GM18868 (cell line): ENCODE measurements around the gene PDPK1.

ENCODE experiments used
- ATAC-seq: cut with Tn5 transposase; IDR thresholded peaks from one replicate; pipeline ENCODE4 v1.9.1; 2021; ENCODE audit warnings: mild to moderate bottlenecking, moderate library complexity; ENCODE audit not compliant: unreplicated experiment

PDPK1 gene

DNA sequence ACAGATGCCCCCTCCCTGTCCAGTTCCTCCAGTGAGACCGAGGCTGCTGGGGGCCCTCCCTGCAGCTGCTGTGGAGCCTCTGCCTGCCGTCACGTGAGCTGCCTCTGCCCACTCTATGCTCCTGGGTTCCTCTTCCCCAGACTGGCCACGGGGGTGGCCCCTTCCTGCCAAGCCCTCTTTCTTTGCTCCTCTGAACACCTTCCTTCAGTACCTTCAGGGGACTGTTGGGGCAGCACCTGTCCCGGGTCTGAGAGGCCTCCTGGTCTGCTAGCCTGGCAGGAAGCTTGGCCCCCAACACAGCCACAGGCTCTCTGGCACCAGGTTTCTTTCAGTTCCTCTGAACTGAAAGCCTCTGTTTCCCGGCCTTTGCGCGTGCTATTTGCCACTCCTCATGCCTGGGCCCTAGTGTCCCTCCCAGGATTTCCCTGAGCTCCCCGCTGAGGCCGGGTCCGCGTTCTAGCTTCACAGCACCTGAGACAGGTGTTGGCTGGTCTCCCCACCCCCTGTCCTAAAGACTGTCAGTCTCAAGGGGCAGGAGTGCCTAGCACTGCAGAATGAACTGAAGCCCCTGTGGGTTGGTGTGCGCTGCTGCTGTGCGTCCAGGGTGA is 30.7 kb upstream of the PDPK1 start:
- peak; percentile 59 for ATAC-seq

DNA sequence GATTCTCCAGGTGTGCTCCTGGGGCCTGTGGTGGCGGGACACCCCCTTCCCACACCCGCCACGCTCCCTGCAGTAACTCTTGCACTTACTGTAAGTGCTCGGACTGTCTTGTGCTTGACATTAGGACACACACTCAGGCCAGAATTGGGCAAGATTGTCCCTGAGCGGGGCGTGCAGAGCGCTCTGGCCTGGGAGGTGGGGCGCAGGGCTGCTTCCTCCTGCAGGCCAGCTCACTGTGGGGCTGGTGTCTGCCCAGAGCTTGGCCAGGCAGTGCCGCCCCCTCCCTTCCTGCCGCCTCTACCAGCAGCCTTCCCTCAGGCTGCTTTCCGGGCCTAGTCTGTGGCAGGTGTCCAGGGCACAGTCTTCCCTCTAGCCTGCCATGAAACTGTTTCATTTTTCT is 30.2 kb upstream of the PDPK1 start:
- peak; percentile 16 for ATAC-seq

- no peak for ATAC-seq
Measured at GRCh38 chr16:2508722-2509400, 29.0 kb upstream of the PDPK1 start.

- no peak for ATAC-seq
Measured at GRCh38 chr16:2511128-2511800, 26.6 kb upstream of the PDPK1 start.

GRCh38 chr16:2511996-2512734 is 25.7 kb upstream of the PDPK1 start:
- ATAC-seq, result no peak

DNA sequence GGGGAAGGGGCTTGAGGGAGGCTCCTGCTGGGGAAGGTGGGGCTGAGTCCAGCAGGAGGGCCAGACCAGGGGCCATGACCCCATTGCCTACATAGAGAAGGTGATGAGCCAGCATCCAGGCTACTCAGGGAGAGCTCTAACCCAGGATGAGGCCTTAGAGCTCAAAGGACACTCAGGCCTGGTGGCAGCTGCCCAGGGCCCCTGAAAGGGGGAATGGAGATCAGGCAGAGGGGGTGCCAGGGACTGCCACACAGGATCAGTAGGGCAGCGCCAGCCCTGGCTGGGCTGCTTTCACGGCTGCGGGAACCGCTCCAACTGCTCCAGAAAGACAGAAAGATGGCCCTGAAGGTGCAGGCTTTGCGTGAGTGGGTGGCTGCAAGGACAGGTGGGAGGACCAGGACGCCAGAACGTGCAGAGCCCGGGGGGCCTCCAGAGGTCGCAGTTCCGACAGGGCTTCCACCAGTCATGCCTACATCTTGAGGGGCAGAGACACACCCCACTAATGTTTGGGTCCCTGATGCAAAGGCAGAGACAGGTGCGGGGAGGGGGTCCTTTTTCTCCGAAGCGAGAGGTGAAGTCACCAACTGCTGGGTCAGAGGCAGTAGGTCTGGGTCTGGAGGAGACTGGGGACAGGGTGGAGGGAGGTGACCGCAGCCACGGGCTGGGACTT is 25.0 kb upstream of the PDPK1 start:
- ATAC-seq, result peak; percentile 25

DNA sequence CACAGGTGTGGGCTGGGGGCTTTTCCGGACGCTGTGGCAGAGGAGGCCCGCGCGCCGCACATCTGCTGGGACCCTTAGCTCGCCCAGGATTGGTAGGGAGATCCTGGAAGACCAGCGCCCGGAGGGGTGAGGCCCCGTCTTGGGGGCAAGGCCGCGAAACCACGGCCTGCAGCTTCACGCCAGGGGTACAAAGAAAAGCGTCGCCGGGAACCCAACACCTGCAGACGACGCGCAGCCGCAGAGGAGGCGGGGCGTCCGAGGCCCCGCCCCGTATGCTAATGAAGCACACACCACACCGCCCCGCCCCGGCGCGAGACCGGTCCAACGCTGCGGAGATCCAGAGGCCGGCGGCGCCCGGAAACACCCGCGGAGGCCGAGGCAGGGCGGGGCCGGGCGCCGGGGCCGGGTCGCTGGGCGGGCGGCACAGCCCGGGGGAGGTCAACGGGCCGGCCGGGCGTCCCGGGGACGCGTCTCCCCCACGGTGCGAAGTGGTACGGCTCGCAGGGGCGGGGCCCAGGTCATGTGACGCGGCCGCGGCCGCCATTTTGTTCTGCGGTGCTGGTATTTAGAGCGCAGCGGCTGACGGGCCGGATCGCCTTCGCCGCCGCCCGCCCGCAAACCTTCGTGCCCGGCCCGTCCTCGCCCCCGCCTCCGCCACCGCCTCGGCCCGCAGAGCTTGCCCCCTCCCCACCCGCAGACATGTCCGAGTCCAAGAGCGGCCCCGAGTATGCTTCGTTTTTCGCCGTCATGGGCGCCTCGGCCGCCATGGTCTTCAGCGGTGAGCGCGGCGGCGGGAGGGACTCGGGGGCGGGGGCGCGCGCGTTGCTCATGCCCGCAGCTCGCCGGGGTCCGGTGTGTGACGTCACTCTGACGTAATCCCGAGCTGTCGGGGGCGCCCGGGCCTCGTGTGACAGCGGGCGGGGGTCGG is 24.2 kb upstream of the PDPK1 start, which contains the start of gene ATP6V0C:
Gene ATP6V0C (plus strand): TSS at position 548 of the 928 bp plus-strand sequence. CDS start 152 bp downstream, at position 700.
- ATAC-seq, result peak; percentile 72

DNA sequence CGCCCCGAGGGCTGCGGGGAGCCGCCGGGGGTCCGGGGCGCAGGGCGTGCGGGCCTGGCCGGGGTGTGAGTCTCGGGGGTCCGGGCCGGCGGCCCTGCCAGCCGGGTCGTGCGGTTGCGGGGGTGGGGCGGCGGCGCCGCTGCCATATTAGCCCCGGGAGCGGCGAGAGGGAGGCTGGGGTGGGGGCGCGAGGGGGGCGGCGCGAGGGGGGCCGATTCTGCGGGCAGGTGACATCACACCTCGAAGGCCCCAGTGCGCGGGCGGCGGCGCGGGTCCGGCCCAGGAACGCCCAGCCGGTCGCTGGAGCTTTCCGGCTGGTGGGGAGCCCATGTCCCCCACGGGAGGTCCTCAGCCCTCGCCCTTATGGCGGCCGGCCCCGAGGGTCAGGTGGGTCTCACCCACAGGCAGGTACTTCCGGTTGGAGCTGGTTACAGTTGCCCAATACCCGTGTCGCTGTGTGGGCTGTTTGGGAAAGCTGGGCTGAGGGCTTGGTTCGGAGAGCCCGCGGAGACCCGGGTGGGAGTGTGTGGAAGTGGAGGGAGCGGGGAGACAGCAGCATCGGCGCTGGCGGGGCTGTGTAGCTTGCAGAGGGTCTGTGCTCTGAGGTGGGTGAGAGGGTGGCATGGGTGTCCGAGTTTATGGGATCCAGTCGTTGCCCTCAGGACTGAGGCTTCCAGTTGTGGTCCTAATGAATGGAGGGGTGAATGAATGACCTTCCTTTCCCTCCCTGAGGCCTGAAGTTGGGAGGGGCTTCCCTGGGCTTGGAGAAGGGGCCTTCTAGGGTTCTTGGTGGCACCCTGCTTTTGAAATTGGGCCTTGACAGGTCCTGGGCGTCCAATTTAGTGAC is 23.3 kb upstream of the PDPK1 start:
- no peak for ATAC-seq

DNA sequence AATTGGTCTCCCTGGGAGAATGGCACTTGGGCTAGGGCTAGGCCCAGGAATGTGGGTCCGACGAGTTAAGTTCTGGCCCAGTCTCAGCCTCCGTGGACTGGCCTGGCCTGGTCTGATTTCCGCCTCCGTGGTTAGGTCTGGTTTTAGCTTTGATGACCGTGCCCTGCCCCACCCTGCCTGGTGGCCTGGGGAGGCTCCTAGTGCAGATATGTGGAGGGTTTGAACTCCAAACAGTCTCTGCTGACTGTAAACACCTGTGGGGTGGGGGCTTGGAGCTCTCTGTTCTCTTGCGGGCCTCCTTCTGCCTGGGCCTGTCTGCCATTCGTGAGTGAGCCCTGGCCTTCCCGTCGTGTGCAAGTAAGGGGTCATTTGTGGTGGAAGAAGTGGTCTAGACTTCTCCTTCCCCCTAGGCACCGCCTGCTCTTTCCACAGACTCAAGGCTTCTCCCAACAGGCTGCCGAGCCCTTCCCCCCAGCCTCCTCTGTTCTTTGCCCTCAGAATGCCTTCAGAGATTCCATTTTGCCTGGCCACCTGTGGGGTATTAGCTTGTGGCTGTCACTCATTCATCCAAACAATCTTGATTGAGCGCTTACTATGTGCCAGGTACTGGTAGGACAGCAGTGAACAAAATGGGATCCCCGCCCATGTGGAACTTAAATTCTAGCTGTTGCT is 22.5 kb upstream of the PDPK1 start:
- ATAC-seq, result no peak

GRCh38 chr16:2516391-2517240 is 21.2 kb upstream of the PDPK1 start:
- ATAC-seq, result no peak

- ATAC-seq, result no peak
Measured at GRCh38 chr16:2517954-2518605, 19.7 kb upstream of the PDPK1 start.

- ATAC-seq, result no peak
Measured at GRCh38 chr16:2518823-2519710, 18.8 kb upstream of the PDPK1 start.

DNA sequence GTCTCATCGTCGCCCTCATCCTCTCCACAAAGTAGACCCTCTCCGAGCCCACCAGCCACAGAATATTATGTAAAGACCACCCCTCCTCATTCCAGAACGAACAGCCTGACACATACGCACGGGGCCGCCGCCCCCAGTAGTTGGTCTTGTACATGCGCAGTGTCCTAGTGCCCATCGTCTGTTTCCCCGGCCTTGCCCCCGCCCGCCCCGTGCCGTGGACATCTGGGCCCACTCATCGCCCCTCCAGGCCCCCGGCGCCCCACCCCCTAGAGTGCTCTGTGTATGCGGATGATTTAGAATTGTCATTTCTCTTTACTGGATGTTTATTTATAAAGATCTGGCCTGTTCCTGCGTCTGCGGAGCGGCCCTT is 18.1 kb upstream of the PDPK1 start:
- ATAC-seq, result no peak

- ATAC-seq, result no peak
Measured at GRCh38 chr16:2520097-2520783, 17.6 kb upstream of the PDPK1 start, which contains the start of gene AMDHD2. TSS of gene AMDHD2 (plus strand) at chr16:2520371. CDS start at chr16:2520459, 88 bp downstream.

DNA sequence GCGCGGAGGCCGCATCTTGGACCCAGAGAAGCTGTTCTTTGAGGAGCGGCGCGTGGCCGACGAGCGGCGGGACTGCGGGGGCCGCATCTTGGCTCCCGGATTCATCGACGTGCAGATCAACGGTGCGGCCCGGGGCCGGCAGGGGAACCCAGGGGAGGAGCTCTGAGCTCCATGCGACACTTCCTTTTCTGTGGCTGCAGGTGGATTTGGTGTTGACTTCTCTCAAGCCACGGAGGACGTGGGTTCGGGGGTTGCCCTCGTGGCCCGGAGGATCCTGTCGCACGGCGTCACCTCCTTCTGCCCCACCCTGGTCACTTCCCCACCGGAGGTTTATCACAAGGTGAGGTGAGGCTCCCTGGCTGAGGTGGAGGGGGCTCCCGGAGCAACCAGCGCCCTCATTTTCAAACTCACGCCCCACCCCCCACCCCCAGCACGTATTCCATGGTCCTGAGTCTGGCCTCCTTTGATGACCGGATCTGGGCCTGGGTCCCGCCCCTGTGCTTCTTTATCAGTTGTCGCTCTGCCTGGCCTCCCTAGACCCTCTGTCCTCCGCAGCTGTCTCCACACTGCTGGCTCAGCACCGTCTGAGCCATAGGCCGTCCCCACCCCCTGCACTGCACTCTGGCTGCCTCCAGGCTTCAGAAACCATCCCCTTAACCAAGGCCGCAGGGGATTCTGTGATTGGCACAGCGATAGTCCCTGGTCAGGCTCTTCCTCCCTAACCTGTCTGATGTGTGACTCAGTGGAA is 16.9 kb upstream of the PDPK1 start:
- no peak for ATAC-seq
